Stimulated activated CD4-positive, alpha-beta T cell treated with anti-CD3 and anti-CD28 coated beads, Interleukin-1b, Interleukin-23, amount 100 ng/mL, for 24 hours (primary cell): ENCODE results near the gene CLDN18.

ENCODE experiments used
- DNase-seq, 4 experiments: peaks; one replicate each; pipeline ENCODE4 v3.0.0-alpha.2; 2020; ENCODE audit warnings: low read depth in 4 of 4, low spot score in 1 of 4

Gene CLDN18

GRCh38 chr3:138025553-138025952 lies 15.6 kb downstream of the CLDN18 start:
- no peak for DNase-seq

GRCh38 chr3:138027821-138028220 lies 17.9 kb downstream of the CLDN18 start:
- DNase-seq, result no peak

GRCh38 chr3:138030734-138031280 lies 20.8 kb downstream of the CLDN18 start:
- no peak for DNase-seq

- DNase-seq, result no peak
Measured at GRCh38 chr3:138031536-138031935, 21.6 kb downstream of the CLDN18 start.

- no peak for DNase-seq
Measured at GRCh38 chr3:138032567-138032966, 22.6 kb downstream of the CLDN18 start.

- DNase-seq, result no peak
Measured at GRCh38 chr3:138033202-138033691, 23.3 kb downstream of the CLDN18 start.

- DNase-seq, result no peak
Measured at GRCh38 chr3:138034918-138035317, 25.0 kb downstream of the CLDN18 start.

- DNase-seq, result no peak
Measured at GRCh38 chr3:138036572-138036971, 26.6 kb downstream of the CLDN18 start.

- no peak for DNase-seq
Measured at GRCh38 chr3:138038725-138039462, 28.9 kb downstream of the CLDN18 start.

GRCh38 chr3:138042043-138042442 lies 32.1 kb downstream of the CLDN18 start:
- no peak for DNase-seq

- DNase-seq, result no peak
Measured at GRCh38 chr3:138043266-138044029, 33.5 kb downstream of the CLDN18 start.

- no peak for DNase-seq
Measured at GRCh38 chr3:138046085-138046484, 36.1 kb downstream of the CLDN18 start.

GRCh38 chr3:138046955-138047354 lies 37.0 kb downstream of the CLDN18 start:
- no peak for DNase-seq

GRCh38 chr3:138047596-138048158 lies 37.7 kb downstream of the CLDN18 start:
- no peak for DNase-seq

GRCh38 chr3:138049157-138049919 lies 39.4 kb downstream of the CLDN18 start:
- no peak for DNase-seq

- peak in 1 of 4 experiments; percentile 10 for DNase-seq
Measured at GRCh38 chr3:138051947-138052802, 42.2 kb downstream of the CLDN18 start.

- no peak for DNase-seq
Measured at GRCh38 chr3:138054057-138054456, 44.1 kb downstream of the CLDN18 start.

- DNase-seq, result no peak
Measured at GRCh38 chr3:138057384-138057783, 47.4 kb downstream of the CLDN18 start.

- DNase-seq, result no peak
Measured at GRCh38 chr3:138059261-138059660, 49.3 kb downstream of the CLDN18 start.

GRCh38 chr3:138060792-138061191 lies 50.8 kb downstream of the CLDN18 start:
- no peak for DNase-seq
